NCI-H524 (cell line): ENCODE measurements around the gene TSHZ1.
A peak's percentile ranks its signal among the peaks of the same experiment; 100 is the strongest.
"Not testable (repeated sequence)": the region's sequence is repeated elsewhere in the genome, so short reads cannot be mapped to it uniquely, and the experiment has no call there.

ENCODE experiments used
- DNase-seq, 2 experiments: peaks; one replicate each; lab custom pipeline; 2025; lab: John Stamatoyannopoulos, UW

TSHZ1 gene

GRCh38 chr18:75179819-75180600, 30.6 kb upstream of the TSHZ1 start:
- no peak for DNase-seq

GRCh38 chr18:75183524-75183923, 27.1 kb upstream of the TSHZ1 start:
- DNase-seq: no peak

GRCh38 chr18:75183973-75184493, 26.6 kb upstream of the TSHZ1 start:
- DNase-seq: no peak

- DNase-seq: no peak
Observed at GRCh38 chr18:75185460-75185859, 25.1 kb upstream of the TSHZ1 start.

GRCh38 chr18:75187702-75188101, 22.9 kb upstream of the TSHZ1 start:
- not testable (repeated sequence) for DNase-seq

GRCh38 chr18:75189696-75190095, 20.9 kb upstream of the TSHZ1 start:
- no peak for DNase-seq

GRCh38 chr18:75192899-75193298, 17.7 kb upstream of the TSHZ1 start:
- no peak for DNase-seq

- no peak for DNase-seq
Observed at GRCh38 chr18:75198036-75198435, 12.6 kb upstream of the TSHZ1 start.

- no peak for DNase-seq
Observed at GRCh38 chr18:75199327-75199726, 11.3 kb upstream of the TSHZ1 start.

GRCh38 chr18:75200071-75200470, 10.5 kb upstream of the TSHZ1 start:
- no peak for DNase-seq

GRCh38 chr18:75200605-75201280, 9.9 kb upstream of the TSHZ1 start:
- no peak for DNase-seq

GRCh38 chr18:75201282-75202270, 9.0 kb upstream of the TSHZ1 start:
- DNase-seq: peak in 1 of 2 experiments; percentile 27

GRCh38 chr18:75202696-75203365, 7.8 kb upstream of the TSHZ1 start:
- DNase-seq: no peak

GRCh38 chr18:75203416-75204268, 7.0 kb upstream of the TSHZ1 start:
- DNase-seq: no peak

- DNase-seq: peak in 1 of 2 experiments; percentile 23
Observed at GRCh38 chr18:75204269-75204731, 6.3 kb upstream of the TSHZ1 start.

- DNase-seq: no peak
Observed at GRCh38 chr18:75204732-75205513, 5.7 kb upstream of the TSHZ1 start.

- peak in 1 of 2 experiments; percentile 30 for DNase-seq
Observed at GRCh38 chr18:75205514-75206132, 5.0 kb upstream of the TSHZ1 start.

- DNase-seq: peak in 1 of 2 experiments; percentile 25
Observed at GRCh38 chr18:75206452-75207309, 3.9 kb upstream of the TSHZ1 start.
